GM12878 (cell line): ENCODE results near the gene CCDC24. TPM values are rescaled to one million over a fixed set of nuclear protein-coding genes. Genes with fewer than 3 reads are reported as not detected.

Experiments used
- ATF7 ChIP-seq: fragments of 450-650 bp; IDR thresholded peaks from 2 replicates; pipeline ENCODE4 v1.6.1; 2016; ENCODE audit warnings: low read depth, mild to moderate bottlenecking
- NFYA ChIP-seq: IDR thresholded peaks from 2 replicates; pipeline ENCODE4 v1.6.1; 2011; ENCODE audit warnings: low read depth, mild to moderate bottlenecking, low read length, improper control_type of control experiment, borderline replicate concordance
- RB1 ChIP-seq: fragments of 450-650 bp; formaldehyde crosslinking; IDR thresholded peaks from 2 replicates; pipeline ENCODE4 v1.6.1; 2017; ENCODE audit warnings: mild to moderate bottlenecking, borderline replicate concordance
- SREBF2 ChIP-seq: IDR thresholded peaks from 2 replicates; pipeline ENCODE4 v1.6.1; 2012; ENCODE audit warnings: mild to moderate bottlenecking, low read length
- SRF ChIP-seq, 2 experiments: IDR thresholded peaks; 2 replicates each; pipeline ENCODE4 v1.6.1; 2011; ENCODE audit warnings: low read depth in 2 of 2, low read length in 2 of 2, mild to moderate bottlenecking in 1 of 2, moderate library complexity in 1 of 2
- TBL1XR1 ChIP-seq: IDR thresholded peaks from 2 replicates; pipeline ENCODE4 v1.6.1; 2012; ENCODE audit warnings: low read depth, low read length, improper control_type of control experiment
- polyA plus RNA-seq, 11 experiments: library from polyadenylated mRNA; depleted of rRNA in 4 of 11; unstranded in 6 of 11; stranded (reverse) in 5 of 11; fragments of >200 nt; fragmentation: Nextera tagmentation in 4 of 11; fragmentation: Illumina TruSeq in 1 of 11; extraction: Ambion mirVana in 4 of 11; extraction: Trizol in 1 of 11; gene quantifications; 1 replicate in 1 of 11; 2 replicates in 10 of 11; pipeline versions ENCODE4 v1.2.1 to v1.2.3, GENCODE V29; 2011 to 2016; ENCODE audit warnings: inconsistent platforms in 2 of 11, missing spikeins in 2 of 11, low read depth in 1 of 11
- total RNA-seq, 4 experiments: library from RNA; depleted of rRNA in 3 of 4; stranded (reverse); fragments of >200 nt in 3 of 4; fragmentation: Illumina TruSeq in 1 of 4; extraction: Trizol in 1 of 4; gene quantifications; 2 replicates each; pipeline versions ENCODE4 v1.2.1 to v1.2.3, GENCODE V29; 2013 to 2021
- TF ChIP-seq, protein P1 (sequence below): fragments of 450-650 bp; IDR thresholded peaks from 2 replicates; pipeline ENCODE4 v1.6.1; 2017; ENCODE audit warnings: mild to moderate bottlenecking, moderate library complexity
- TF ChIP-seq, protein P2 (sequence below): IDR thresholded peaks from 2 replicates; pipeline ENCODE4 v1.6.1; 2011; ENCODE audit warnings: borderline replicate concordance, low read depth, mild to moderate bottlenecking, moderate library complexity, mixed read lengths, low read length; ENCODE audit not compliant: insufficient read depth; ENCODE audit errors: extremely low read length

Gene CCDC24
- total and polyA plus RNA-seq, 10 of the 15 experiments (the other 5 are each of a cell fraction or from before 2014, with no cell fraction given) = 0.18 to 3.1 (median 1.6) TPM; not detected in 1

DNA sequence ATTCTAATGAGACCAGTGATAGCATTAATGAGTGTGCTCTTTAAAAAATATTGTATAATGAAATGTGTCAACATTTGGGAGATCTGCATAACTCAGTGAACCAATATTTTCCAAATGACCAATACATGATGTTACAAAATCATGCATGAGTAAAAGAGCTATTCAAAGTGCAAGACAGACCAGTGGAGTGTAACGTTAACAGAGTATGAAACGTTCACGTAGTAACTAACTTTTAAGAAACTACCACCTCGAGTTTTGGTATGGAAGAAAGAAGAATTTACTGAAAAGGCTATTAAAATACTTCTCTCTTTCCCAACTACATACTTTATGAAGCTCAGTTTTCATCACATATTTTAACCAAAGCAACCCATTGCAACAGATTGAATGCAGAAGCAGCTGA lies 49.4 kb downstream of the CCDC24 start (continued):
- TF ChIP-seq, protein P1, sequence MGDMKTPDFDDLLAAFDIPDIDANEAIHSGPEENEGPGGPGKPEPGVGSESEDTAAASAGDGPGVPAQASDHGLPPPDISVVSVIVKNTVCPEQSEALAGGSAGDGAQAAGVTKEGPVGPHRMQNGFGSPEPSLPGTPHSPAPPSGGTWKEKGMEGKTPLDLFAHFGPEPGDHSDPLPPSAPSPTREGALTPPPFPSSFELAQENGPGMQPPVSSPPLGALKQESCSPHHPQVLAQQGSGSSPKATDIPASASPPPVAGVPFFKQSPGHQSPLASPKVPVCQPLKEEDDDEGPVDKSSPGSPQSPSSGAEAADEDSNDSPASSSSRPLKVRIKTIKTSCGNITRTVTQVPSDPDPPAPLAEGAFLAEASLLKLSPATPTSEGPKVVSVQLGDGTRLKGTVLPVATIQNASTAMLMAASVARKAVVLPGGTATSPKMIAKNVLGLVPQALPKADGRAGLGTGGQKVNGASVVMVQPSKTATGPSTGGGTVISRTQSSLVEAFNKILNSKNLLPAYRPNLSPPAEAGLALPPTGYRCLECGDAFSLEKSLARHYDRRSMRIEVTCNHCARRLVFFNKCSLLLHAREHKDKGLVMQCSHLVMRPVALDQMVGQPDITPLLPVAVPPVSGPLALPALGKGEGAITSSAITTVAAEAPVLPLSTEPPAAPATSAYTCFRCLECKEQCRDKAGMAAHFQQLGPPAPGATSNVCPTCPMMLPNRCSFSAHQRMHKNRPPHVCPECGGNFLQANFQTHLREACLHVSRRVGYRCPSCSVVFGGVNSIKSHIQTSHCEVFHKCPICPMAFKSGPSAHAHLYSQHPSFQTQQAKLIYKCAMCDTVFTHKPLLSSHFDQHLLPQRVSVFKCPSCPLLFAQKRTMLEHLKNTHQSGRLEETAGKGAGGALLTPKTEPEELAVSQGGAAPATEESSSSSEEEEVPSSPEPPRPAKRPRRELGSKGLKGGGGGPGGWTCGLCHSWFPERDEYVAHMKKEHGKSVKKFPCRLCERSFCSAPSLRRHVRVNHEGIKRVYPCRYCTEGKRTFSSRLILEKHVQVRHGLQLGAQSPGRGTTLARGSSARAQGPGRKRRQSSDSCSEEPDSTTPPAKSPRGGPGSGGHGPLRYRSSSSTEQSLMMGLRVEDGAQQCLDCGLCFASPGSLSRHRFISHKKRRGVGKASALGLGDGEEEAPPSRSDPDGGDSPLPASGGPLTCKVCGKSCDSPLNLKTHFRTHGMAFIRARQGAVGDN = no peak
- TF ChIP-seq, protein P2, sequence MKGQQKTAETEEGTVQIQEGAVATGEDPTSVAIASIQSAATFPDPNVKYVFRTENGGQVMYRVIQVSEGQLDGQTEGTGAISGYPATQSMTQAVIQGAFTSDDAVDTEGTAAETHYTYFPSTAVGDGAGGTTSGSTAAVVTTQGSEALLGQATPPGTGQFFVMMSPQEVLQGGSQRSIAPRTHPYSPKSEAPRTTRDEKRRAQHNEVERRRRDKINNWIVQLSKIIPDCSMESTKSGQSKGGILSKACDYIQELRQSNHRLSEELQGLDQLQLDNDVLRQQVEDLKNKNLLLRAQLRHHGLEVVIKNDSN = no peak
- TF ChIP-seq SREBF2 (no peak), NFYA (no peak), RB1 (no peak), SRF (IDR thresholded peaks at IDR 0.05; ENCODE audit: low read depth in 2 of 2, low read length in 2 of 2) (no peak), ATF7 (no peak), TBL1XR1 (no peak)
